GM21367 (cell line): ENCODE measurements around the gene ZNF136.

Experiments
- ATAC-seq: cut with Tn5 transposase; IDR thresholded peaks from one replicate; pipeline ENCODE4 v1.9.1; 2021; ENCODE audit not compliant: unreplicated experiment

Gene ZNF136

DNA sequence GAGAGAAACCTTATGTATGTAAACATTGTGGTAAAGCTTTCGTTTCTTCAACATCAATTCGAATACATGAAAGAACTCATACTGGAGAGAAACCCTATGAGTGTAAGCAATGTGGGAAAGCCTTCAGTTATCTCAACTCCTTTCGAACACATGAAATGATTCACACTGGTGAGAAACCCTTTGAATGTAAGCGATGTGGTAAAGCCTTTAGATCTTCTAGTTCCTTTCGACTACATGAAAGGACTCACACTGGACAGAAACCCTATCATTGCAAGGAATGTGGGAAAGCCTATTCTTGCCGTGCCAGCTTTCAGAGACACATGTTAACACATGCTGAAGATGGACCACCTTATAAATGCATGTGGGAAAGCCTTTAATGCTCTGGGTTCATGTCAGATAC, 24.7 kb downstream of the ZNF136 start:
- ATAC-seq = no peak

DNA sequence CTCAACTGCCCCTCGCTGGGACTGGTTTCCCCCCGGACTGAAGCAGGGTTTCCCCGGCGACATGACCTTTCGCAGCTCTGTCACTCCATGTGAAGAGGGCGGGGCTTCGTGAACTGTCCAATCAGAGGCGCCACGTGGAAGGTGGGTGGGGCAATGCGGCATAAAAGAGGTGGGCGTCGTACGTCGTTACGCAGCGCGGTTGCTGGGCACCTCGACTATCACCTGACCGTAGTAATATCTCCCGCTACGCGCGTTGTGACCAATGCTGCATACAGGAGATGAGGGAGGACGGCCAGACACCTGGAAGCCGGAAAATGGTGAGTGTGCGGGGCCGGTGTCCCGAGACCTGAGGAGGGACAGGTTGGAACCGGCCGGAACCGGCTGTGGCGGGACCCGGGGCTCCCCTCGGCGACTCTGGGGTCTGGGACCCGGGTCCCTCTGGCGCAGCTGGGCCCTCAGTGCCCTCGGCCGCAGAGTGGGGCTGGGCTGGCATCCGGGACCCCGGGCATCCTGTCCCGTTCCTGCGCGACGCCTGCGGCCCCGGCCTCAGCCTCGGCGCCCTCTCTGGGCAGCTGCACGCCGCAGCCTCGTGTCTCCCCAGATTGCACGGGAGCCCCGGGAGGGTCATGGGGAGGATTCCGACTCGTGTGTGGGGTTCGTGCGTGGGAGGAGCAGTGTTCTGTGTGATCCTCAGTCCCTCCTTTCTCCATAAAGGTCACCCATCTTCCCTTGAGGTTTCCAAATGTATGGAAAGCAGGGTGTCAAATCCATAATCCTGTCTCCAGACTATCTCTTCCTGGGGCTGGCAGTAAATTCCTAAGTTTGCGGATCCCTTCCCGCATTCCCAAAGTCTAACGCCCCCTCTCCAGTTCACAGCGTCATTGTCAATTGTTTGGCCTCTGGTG, 32.2 kb downstream of the ZNF136 start:
- ATAC-seq = no peak

DNA sequence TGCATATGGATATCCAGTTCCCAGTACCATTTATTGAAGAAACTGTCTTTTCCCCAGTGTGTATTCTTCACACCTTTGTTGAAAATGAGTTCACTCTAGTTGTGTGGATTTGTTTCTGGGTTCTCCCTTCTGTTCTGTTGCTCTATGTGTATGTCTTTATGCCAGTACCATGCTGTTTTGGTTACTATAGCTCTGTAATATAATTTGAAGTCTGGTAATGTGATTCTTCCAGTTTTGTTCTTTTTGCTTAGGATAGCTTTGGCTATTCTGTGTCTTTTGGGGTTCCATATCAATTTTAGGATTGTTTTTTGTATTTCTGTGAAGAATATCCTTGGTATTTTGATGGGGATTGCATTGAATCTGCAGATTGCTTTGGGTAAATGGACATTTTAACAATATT, 35.2 kb downstream of the ZNF136 start:
- no peak for ATAC-seq

DNA sequence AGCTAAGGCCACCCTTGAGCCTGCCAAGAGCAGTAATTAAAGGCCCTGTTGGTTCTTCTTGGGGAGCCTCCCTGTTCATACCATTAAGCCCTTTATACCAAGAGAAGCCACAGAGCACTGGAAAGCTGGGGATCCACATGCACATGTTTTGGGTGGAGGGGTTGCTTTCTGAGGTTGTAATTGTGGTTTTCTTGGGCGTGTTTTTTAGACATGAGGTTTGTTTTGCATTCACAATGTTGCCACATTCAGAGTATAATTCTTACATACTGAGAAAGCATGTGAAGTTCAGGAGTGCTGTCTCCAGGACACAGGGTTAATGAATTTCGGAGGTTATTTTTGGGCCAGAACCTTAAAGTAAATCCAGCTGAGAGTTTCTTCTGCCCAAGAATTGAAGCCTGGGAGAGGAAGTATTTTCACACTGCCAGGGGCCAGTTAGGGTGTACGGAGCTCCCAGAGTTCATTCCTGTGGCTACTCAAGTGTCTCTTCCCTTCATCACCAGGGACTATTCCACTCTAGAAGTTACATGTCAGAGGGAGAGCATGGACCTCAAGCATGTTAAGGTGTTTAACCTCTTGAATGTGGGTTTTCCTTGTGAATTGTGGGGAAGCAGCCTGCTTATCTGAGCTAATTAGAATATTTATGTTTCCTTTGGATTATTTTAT, 37.0 kb downstream of the ZNF136 start:
- no peak for ATAC-seq

DNA sequence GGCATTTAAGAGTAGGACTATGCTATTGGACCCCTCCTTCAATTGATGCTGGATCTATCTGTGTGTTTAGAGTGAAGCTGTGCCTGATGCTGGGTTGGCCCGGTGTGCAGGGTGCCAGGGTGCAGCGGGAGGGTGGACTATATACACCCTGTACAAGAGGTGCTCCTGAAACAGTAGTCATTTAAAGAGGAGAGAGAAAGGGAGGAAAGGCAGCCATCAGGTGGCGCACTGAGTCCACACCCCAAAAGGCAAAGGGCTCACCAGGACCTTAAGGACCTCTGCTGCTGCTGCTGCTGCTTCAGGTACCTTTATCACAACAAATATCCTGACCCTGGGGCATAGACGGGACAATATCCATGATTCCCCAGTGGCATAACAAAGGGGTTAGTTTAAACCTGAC, 39.4 kb downstream of the ZNF136 start:
- ATAC-seq = no peak

DNA sequence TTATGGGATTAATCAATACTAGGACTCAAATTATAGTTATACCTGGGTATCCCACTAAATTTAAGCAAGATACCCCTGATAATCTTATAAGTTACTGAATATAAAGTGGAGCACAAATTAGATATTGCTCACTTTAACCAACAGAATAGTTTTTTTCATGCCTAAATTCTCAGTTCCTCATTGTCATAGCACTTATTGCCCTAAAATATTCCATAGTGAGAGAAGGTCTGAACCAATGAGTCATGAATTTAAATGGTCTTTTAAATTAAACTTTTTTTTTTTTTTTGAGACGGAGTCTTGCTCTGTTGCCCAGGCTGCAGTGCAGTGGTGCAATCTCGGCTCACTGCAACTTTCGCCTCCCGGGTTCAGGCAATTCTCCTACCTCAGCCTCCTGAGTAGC, 42.4 kb downstream of the ZNF136 start:
- no peak for ATAC-seq

DNA sequence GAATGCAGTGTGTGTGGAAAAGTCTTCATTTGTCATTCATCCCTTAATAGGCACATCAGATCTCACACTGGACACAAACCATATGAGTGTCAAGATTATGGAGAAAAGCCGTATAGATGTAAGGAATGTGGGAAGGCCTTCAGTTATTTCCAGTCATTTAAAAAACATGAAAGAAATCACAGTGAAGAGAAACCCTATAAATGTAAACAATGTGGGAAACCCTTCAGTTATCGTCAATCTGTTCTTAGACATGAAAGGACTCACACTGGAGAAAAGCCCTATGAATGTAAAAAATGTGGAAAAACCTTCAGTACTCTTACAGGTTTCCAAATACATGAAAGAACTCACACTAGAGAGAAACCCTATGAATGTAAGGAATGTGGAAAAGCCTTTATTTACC, 45.3 kb downstream of the ZNF136 start:
- no peak for ATAC-seq

DNA sequence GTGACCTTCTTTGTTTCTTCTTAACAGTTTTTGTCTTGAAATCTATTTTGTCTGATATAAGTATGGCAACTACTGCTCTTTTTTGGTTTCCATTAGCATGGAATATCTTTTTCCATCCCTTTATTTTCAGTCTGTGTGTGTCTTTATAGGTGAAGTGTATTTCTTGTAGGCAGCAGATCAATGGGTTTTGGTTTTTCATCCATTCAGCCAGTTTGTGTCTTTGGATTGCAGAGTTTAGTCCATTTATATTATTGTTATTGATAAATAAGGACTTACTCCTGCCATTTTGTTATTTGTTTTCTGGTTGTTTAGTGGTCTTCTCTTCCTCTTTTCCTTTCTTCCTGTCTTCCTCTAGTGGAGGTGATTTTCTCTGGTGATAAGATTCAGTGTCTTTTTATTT, 54.4 kb downstream of the ZNF136 start:
- ATAC-seq = no peak

DNA sequence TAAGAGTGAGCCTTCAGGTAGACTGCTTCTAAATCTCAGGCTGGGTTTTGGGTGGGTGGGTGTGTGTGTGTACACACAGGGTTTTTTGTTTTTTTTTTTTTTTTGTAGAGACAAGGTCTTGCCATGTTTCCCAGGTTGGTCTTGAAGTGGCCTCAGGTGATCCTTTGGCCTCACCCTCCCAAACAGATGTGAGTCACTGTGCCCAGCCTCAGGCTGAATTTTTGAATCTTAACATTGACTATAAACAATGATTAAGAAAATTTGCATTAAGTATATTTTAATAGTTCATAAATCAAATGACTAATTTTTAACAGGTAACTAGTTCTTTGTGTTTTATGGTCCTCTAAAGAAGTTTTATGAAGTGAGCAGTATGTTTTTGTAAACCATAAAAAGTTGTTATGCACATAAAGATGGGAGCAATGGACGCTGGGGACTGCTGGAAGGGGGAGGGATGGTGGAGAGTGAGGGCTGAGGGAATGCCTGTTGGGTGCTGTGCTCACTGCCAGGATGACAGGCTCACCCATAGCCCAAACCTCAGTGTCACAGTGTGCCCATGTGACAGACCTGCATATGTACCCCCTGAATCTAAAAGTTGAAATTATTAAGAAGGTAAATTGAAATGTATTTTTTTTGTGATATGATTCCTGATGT, 60.2 kb downstream of the ZNF136 start:
- ATAC-seq = no peak

DNA sequence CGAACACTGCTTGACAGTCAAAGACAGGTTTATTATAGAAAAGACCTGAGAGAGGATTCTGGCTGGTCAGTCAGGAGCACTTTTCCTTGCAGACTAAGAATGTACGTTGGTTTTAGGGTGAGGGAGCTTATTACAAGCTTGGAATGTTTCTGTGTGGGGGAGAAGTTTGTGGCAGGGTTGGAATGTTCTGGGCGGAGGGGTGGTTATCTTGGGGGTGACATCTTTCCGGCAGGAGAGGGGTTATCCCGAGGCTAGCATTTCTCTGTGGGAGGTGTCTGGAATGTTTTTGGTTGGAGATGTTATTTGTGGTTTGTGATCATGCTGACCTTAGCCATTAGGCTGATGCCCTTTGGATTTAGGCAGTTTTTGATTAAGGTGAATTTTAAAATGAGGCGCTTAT, 61.8 kb downstream of the ZNF136 start:
- no peak for ATAC-seq

DNA sequence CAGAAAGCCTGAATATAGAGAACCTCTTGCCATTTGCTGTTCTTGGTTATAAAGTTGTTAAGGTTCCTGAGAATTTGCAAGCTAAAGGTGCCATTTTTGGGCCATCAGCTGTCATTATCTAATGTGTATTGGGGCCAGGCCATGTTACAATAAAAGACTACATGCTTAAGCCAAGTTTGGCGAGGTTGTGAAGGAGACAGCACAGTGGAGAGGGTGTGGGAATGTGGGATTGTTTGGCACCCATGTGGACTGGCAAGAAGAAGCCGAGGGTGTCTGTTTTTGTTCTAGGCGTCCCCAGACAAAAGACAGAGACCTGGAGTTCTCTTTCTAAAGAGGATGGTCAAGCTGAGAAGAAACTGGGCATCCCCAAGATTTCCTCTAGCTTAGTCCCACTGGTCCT, 67.1 kb downstream of the ZNF136 start:
- ATAC-seq = no peak

DNA sequence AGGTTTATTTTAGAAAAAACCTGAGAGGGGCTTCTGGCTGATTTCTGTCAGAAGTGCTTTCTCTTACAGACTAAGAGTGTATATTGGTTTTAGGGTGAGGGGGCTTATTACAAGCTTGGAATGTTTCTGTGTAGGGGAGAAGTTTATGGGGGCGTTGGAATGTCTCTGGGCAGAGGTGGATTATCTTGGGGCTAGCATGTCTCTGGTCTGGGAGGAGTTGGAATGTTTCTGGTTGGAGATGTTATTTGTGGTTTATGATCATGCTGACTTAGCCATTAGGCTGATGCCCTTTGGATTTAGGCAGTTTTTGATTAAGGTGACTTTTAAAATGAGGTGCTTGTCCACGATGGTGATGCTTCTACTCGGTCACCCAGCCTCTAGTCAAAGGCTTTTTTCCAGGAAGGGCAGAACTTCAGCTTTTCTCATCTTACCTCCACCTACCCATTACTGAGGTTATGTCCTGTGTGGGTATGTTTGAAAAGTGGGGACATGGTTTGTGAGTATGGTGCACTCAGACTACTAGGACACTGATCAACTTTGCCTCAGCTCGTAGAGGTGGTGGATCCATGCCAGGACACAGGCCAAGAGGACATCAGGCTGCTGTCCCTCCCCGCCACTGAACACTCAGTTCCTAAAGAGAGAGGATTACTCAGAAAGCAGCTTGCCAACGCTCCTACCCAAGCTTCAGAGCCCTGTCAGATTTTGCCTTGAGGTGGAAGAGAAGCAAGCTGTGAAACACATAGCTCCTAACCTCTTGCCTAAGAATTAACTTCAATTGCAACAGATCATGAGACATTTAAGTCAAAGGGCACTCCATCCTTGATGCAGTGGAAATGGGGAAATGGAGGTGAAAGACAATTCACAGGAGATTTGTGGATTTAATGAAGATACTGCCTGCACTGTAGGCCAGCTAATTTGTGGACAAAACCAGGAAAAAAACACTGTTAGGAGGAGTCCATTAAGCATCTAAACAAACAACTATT, 68.1 kb downstream of the ZNF136 start:
- ATAC-seq = no peak

DNA sequence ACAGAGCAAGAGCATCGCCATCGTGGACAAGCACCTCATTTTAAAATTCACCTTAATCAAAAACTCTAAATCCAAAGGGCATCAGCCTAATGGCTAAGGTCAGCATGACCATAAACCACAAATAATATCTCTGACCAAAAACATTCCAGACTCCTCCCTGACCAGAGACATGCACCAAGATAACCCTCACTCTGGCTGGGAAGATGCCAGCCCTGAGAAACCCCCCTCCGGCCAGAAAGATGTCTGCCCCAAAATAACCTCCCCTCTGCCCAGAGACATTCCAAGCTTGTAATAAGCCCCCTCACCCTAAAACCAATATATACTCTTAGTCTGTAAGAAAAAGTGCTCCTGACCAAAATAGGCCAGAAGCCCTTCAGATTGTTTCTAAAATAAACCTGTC, 70.1 kb downstream of the ZNF136 start:
- no peak for ATAC-seq

DNA sequence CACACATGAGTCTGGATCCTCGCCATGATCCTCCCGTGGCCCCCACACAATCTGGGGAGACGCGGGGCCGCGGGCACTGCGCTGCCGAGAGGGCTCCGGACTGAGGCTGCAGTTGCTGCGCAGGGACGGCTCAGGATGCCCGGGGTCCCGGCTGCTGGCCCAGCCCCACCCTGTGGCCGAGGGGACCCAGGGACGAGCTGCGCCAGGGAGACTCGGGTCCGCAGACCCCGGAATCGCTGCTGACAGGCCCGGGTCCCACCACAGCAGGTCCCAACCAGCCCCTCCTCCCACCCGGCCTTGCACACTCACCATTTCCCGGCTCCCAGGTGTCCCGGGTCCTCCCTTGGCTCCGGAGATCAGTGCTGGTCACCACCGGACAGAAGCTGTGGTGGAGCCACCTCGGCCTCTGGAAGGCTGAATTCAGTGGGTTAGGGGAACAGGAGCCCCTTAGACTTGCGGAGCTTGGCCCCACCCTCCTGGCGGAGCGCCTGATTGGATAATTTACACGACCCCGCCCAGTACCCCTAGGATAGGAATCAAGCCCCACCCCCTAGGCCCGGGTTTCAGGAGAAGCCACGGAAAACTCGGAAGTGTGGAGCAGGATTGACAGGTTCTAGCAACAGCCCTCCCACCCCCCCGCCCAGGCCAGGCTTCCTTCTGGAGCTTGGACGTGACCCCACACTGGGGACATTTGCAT, 74.4 kb downstream of the ZNF136 start:
- no peak for ATAC-seq
